Epithelial cell of proximal tubule (primary cell): ENCODE results near the gene NME3. TPM values are rescaled to one million over a fixed set of nuclear protein-coding genes. Genes with fewer than 3 reads are reported as not detected.

Experiments used
- DNase-seq: peaks from one replicate; pipeline ENCODE4 v3.0.0-alpha.2; 2011; ENCODE audit warnings: low read depth
- H3K4me3 ChIP-seq: 2 replicates; pipeline ENCODE4 v1.5.1; 2011; ENCODE audit warnings: low read depth, mild to moderate bottlenecking, low read length
- CTCF ChIP-seq: conservative IDR thresholded peaks from 2 replicates; pipeline ENCODE4 v1.5.1; 2012; ENCODE audit warnings: low read depth, mild to moderate bottlenecking, low read length
- total RNA-seq: library from RNA; depleted of rRNA; stranded (reverse); fragments of >200 nt; gene quantifications from 2 replicates; pipeline ENCODE4 v1.2.3, GENCODE V29; 2015

Gene NME3
- total RNA-seq, 1 donor from 2014 or later, result 50.5 TPM

DNA sequence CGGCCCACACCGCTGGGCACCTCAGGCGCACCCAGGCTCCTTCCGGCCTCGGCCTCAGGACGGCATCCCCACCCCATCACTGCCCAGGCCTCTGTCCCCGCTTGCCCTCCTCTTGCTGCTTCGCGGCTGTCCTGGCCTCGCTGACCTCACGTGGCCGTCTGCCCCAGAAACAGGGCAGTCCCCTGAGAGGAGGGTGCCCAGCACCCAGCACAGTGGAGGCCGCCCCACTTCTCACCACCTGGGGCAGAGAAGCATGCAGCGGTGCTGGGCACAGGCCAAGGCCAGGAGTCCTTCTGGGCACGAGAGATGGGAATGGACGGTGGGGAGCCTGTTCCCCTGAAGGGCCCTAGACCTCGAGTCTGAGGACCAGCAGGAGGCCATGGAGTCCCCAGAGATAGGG lies 46.4 kb upstream of the NME3 start:
- no peak for TF ChIP-seq CTCF
- H3K4me3 ChIP-seq, result no peak overlapping the region
- DNase-seq, result no peak

- TF ChIP-seq CTCF, result no peak
- no peak overlapping the region for H3K4me3 ChIP-seq
Measured at GRCh38 chr16:1817276-1817589, 45.9 kb upstream of the NME3 start.

GRCh38 chr16:1816396-1817275 lies 45.3 kb upstream of the NME3 start:
- no peak for DNase-seq
- no peak overlapping the region for H3K4me3 ChIP-seq
- TF ChIP-seq CTCF, result no peak

More at GRCh38 chr16:1817276-1817589, 45.9 kb upstream of the NME3 start:
- no peak for DNase-seq

- H3K4me3 ChIP-seq, result no peak overlapping the region
- no peak for DNase-seq
- no peak for TF ChIP-seq CTCF
Measured at GRCh38 chr16:1815461-1815860, 44.1 kb upstream of the NME3 start.

GRCh38 chr16:1812732-1813163 lies 41.4 kb upstream of the NME3 start:
- peak; percentile 71 for TF ChIP-seq CTCF
- no peak overlapping the region for H3K4me3 ChIP-seq
- DNase-seq, result no peak

GRCh38 chr16:1810536-1810935 lies 39.2 kb upstream of the NME3 start:
- DNase-seq, result no peak
- TF ChIP-seq CTCF, result no peak
- H3K4me3 ChIP-seq, result no peak overlapping the region

GRCh38 chr16:1810106-1810505 lies 38.8 kb upstream of the NME3 start:
- no peak for DNase-seq
- no peak for TF ChIP-seq CTCF
- no peak overlapping the region for H3K4me3 ChIP-seq
